Measurements from ENCODE around the gene COQ5.

The COQ5 gene

DNA sequence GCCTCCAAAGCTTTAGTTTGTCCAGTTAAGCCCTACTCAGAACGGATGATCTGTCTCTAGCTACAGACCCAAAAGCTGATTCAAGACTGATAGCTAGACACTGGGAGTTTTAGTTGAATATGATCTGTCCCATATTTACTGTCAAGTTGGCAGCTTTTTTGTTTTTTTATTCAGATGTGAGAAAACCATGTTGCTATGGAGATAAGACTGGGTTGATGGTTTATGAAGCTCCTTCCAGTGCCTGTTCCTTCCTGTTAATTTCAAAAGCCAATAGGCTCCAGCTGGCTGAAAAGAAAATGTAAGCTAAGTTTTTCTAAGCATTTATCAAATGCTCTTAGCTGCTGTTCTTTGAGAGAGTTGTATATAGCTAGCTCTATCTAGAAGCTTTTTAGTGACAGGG, 28.4 kb downstream of the COQ5 start:
- Histone ChIP-seq H3K9me3 (replicated peaks; ENCODE audit: insufficient read depth, low read length) (no peaks in the 10 kb centered on the region), H3K27ac (ENCODE audit: low read length) (no peak overlapping the region), H3K27me3 (replicated peaks; ENCODE audit: insufficient read depth, low read length) (no peaks in the 10 kb centered on the region), H3K79me2 (ENCODE audit: low read length) (peaks cover 17% of the 10 kb centered on the region), H3K9ac (ENCODE audit: low read length) (no peak overlapping the region), H3K4me2 (ENCODE audit: low read depth, low read length) (no peak overlapping the region), H2AFZ (ENCODE audit: low read length) (no peak overlapping the region), H3K4me1 (ENCODE audit: low read length) (no peaks in the 10 kb centered on the region), H3K4me3 (ENCODE audit: low read length) (no peak overlapping the region), H3K36me3 (replicated peaks; ENCODE audit: insufficient read depth, low read length) (no peaks in the 10 kb centered on the region), H3F3A (ENCODE audit: insufficient read depth, low read length) (0 out of 2 replicates have a peak, but pooled peaks cover 5% of the 10 kb centered on the region), H4K20me1 (ENCODE audit: insufficient read depth, low read length) (no peaks in the 10 kb centered on the region), H3K9me2 (replicated peaks; ENCODE audit: insufficient read depth, low read length) (no peaks in the 10 kb centered on the region)
- no peak for TF ChIP-seq EZH2phosphoT487 (IDR thresholded peaks at IDR 0.05; ENCODE audit: low read length)
- no peak for TF ChIP-seq EZH2 (optimal IDR thresholded peaks at IDR 0.05; ENCODE audit: low read depth, low read length)
- no peak for TF ChIP-seq CTCF (IDR thresholded peaks at IDR 0.05; ENCODE audit: low read length)
- no peak for DNase-seq

DNA sequence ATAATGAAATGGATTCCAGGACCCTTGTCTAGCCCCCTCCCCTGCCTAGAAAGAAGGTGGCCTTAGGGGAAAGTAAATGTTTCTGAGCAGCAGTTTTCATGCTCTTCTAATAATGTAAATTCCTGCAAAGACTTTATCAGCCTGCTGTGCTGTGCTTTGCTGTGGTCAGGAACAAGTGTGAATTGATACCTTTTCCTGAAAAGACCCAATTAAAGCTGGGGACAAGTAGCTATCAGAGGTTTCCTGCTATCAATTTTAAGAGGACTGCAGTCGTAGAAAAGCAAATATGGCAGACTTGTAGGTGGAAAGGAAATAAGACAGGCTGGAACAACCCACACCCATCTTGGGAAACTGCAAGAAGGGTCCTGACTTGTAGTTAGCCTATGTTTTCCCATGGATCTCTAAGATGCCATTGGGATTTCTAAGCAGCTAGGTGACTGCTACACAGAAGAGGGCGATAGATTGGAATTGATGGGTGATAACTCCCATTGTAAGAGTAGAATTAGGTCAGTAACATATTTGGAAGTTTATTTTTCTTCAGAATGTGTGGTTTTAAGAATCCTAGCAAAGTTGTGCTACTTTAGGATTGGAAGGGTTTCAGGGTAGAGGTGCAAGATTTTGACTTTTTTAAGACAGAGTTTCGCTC, 30.0 kb downstream of the COQ5 start:
- no peak overlapping the region for H3K4me2 ChIP-seq (ENCODE audit: low read depth, low read length)
- no peak for DNase-seq
- H3K36me3 ChIP-seq (replicated peaks; ENCODE audit: insufficient read depth, low read length) = no peaks in the 10 kb centered on the region
- H3K4me3 ChIP-seq (ENCODE audit: low read length) = no peak overlapping the region
- 0 out of 2 replicates have a peak, but pooled peaks cover 5% of the 10 kb centered on the region for H3F3A ChIP-seq (ENCODE audit: insufficient read depth, low read length)
- no peaks in the 10 kb centered on the region for H3K9me3 ChIP-seq (replicated peaks; ENCODE audit: insufficient read depth, low read length)
- H2AFZ ChIP-seq (ENCODE audit: low read length) = no peak overlapping the region
- H3K27me3 ChIP-seq (replicated peaks; ENCODE audit: insufficient read depth, low read length) = no peaks in the 10 kb centered on the region
- no peaks in the 10 kb centered on the region for H3K4me1 ChIP-seq (ENCODE audit: low read length)
- H3K79me2 ChIP-seq (ENCODE audit: low read length) = peaks cover 23% of the 10 kb centered on the region
- no peaks in the 10 kb centered on the region for H3K9me2 ChIP-seq (replicated peaks; ENCODE audit: insufficient read depth, low read length)
- H4K20me1 ChIP-seq (ENCODE audit: insufficient read depth, low read length) = no peaks in the 10 kb centered on the region
- H3K27ac ChIP-seq (ENCODE audit: low read length) = no peak overlapping the region
- TF ChIP-seq EZH2 (optimal IDR thresholded peaks at IDR 0.05; ENCODE audit: low read depth, low read length) = no peak
- TF ChIP-seq CTCF (IDR thresholded peaks at IDR 0.05; ENCODE audit: low read length) = no peak
- no peak for TF ChIP-seq EZH2phosphoT487 (IDR thresholded peaks at IDR 0.05; ENCODE audit: low read length)
- no peak overlapping the region for H3K9ac ChIP-seq (ENCODE audit: low read length)

- Histone ChIP-seq H3K4me3 (ENCODE audit: low read length) (peak overlapping the region; percentile 82), H3K9ac (ENCODE audit: low read length) (peak overlapping the region; percentile 75; the same call in 1 of the 2 replicates), H3K27ac (ENCODE audit: low read length) (no peak overlapping the region), H3K9me3 (replicated peaks; ENCODE audit: insufficient read depth, low read length) (no peaks in the 10 kb centered on the region), H3K79me2 (ENCODE audit: low read length) (peaks cover 23% of the 10 kb centered on the region), H3K9me2 (replicated peaks; ENCODE audit: insufficient read depth, low read length) (no peaks in the 10 kb centered on the region), H4K20me1 (ENCODE audit: insufficient read depth, low read length) (no peaks in the 10 kb centered on the region), H3K36me3 (replicated peaks; ENCODE audit: insufficient read depth, low read length) (no peaks in the 10 kb centered on the region), H3K27me3 (replicated peaks; ENCODE audit: insufficient read depth, low read length) (no peaks in the 10 kb centered on the region), H3K4me1 (ENCODE audit: low read length) (no peaks in the 10 kb centered on the region), H2AFZ (ENCODE audit: low read length) (no peak overlapping the region), H3K4me2 (ENCODE audit: low read depth, low read length) (peak overlapping the region; percentile 74), H3F3A (ENCODE audit: insufficient read depth, low read length) (0 out of 2 replicates have a peak, but pooled peaks cover 5% of the 10 kb centered on the region)
- no peak for DNase-seq
- TF ChIP-seq EZH2phosphoT487 (IDR thresholded peaks at IDR 0.05; ENCODE audit: low read length) (no peak), CTCF (IDR thresholded peaks at IDR 0.05; ENCODE audit: low read length) (no peak), EZH2 (optimal IDR thresholded peaks at IDR 0.05; ENCODE audit: low read depth, low read length) (no peak)
Measured at GRCh38 chr12:120497524-120498150, 31.3 kb downstream of the COQ5 start.

Measured in MM.1S (cell line).